ENCODE data around the gene LCLAT1.
A peak's percentile ranks its signal among the peaks of the same experiment; 100 is the strongest.

The LCLAT1 gene

GRCh38 chr2:30447149-30448045 lies at the start of gene LCLAT1:
TSS of gene LCLAT1 (plus strand) at chr2:30447246. CDS start at chr2:30525591, 78,345 bp downstream.
- DNase-seq (ENCODE audit: low read depth in 2 of 2): peak; percentile 75 to 84

DNA sequence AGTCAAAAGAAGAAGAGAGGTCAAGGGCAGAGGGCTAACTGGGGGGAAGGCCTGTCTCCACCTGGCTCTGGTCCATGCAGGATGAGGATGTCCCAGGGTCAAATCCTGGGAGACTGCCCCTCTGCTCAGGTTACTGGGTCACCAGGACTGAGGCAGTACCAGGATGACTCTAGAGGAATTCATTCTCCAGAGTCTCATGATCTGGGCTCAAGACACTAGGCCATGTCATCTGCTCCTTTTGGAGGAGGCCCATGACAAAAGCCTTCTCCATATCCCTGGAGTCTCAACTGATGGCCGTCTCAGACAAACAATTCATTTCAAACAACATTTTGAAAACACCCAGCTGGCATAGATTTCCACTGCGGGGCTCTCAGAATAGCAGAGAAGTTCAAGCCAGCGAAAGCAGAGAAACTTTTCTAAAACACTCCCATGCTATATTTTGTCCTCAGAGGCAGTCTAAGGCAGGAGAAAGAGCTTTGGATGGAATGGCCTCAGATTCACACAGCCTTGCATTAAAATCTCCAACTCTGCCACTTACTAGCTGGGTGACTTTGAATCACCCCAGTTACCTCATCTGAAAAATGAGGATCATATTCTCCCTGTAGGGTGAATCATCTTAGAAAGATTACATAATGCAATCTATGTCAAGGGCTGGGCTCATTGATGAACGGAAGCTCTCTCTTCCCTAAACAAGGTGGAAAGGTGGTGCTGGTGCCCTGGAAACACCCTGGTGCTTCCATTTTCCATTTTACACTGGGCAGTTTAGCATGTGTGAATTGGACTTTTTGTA lies 48.8 kb upstream of the LCLAT1 start:
- DNase-seq (ENCODE audit: low read depth in 2 of 2): no peak

GRCh38 chr2:30400151-30400954 lies 46.7 kb upstream of the LCLAT1 start:
- DNase-seq (ENCODE audit: low read depth in 2 of 2): no peak

DNA sequence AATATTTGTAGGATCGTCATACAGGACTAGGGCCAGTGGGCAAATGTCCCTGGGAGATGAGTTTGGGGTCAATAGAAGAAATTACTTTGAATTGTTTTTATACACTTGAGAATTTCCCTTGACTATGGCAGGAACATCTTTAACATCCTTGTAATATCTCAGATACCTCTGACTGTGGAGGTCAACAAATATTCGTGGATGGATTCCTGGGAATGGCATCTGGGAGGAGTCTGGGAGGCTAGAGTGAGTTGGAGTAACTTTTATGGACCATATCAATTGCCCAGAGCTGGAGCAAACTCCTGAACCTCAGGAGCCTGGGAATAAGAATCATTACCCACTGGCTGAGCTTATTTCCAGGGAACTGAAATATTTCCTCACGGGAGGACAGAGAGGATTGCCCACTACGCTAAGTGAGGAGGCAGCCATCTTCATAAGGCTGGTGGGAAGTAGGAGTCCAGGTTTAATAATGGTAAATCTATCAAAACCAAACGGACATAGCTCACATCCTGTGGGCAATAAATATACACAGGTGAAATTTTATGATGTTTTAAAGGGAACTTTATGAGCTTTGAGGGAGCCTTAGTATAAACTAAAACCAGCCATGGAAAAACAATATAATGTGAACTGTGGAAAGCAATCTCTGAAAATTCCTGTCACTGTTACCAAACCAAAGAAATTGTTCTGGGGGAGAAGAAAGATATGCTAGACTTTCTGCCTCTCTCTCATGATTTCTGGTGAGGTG lies 44.4 kb upstream of the LCLAT1 start:
- DNase-seq (ENCODE audit: low read depth in 2 of 2): no peak

GRCh38 chr2:30403592-30404312 lies 43.3 kb upstream of the LCLAT1 start:
- DNase-seq (ENCODE audit: low read depth in 2 of 2): no peak

- no peak for DNase-seq (ENCODE audit: low read depth in 2 of 2)
These were observed 42.5 kb upstream of the LCLAT1 start for GRCh38 chr2:30404319-30405259.

DNA sequence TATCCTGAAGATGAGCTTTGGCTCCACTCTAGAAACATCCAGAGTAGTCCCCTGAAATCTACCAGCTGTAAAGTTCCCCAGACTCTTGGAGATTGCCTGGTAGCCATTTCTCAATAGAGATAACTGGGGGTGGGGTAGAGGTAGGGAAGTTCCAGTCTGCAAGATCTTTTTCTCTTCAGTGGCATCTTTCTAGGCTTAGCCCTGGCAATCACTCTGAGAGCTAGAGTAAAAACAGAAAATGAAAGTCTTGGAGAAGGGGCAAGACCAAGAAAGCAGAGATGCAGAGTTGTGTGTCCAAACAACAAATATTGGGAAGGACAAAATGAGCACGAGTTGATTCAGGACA lies 41.8 kb upstream of the LCLAT1 start:
- DNase-seq (ENCODE audit: low read depth in 2 of 2): no peak

- no peak for DNase-seq (ENCODE audit: low read depth in 2 of 2)
These were observed 40.2 kb upstream of the LCLAT1 start for GRCh38 chr2:30406853-30407252.

GRCh38 chr2:30408961-30409387 lies 38.1 kb upstream of the LCLAT1 start:
- no peak for DNase-seq (ENCODE audit: low read depth in 2 of 2)

GRCh38 chr2:30410217-30410616 lies 36.8 kb upstream of the LCLAT1 start:
- DNase-seq (ENCODE audit: low read depth in 2 of 2): no peak

GRCh38 chr2:30412047-30412683 lies 34.9 kb upstream of the LCLAT1 start:
- no peak for DNase-seq (ENCODE audit: low read depth in 2 of 2)

DNA sequence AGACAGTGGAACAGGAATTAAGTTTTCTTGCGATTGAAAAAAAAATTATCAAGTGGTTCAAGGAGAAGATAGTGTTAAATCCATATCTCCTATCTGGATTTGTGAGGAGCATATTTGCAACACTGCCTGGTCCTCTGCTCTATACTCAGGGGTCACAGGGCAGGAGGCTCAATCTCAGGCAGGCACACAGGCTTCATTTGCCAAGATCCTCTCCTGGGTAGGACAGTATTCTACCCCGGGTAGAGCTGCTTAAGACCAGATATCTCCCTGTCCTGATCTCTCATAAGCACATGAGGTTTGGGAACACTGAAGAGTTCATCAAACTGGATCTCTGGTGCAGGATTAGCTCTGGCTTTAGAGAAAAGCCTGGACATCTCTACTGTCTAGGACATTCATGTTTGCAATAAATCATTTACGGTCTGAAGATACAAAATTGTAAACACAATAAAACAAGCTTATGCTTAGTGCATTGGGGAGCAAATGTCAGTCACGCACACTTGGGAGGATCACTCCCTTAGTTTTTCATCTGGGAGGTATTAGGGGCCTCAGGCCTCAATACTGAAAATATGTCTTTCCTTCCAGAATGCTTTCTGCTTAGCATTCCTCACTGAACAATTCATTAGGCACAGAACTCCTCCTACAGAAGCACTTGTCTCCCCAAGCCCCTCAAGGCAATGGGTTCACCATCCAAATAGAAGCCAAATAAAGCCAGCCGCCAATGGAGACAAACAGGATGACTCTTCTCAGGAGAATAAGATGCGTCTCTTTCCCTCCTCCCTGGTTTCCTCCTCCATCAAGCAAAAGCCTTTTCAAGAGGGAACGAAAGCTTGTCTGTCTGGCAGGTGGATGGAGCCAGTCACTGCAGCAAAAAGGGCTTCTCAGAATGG lies 34.1 kb upstream of the LCLAT1 start:
- DNase-seq (ENCODE audit: low read depth in 2 of 2): no peak

GRCh38 chr2:30414961-30415360 lies 32.1 kb upstream of the LCLAT1 start:
- DNase-seq (ENCODE audit: low read depth in 2 of 2): no peak

GRCh38 chr2:30417253-30417652 lies 29.8 kb upstream of the LCLAT1 start:
- DNase-seq (ENCODE audit: low read depth in 2 of 2): no peak

- no peak for DNase-seq (ENCODE audit: low read depth in 2 of 2)
These were observed 25.9 kb upstream of the LCLAT1 start for GRCh38 chr2:30421026-30421603.

GRCh38 chr2:30421604-30422443 lies 25.2 kb upstream of the LCLAT1 start:
- DNase-seq (ENCODE audit: low read depth in 2 of 2): no peak
